Activated CD8-positive, alpha-beta memory T cell treated with anti-CD3 and anti-CD28 coated beads, Interleukin-2, amount 50 U/mL, for 24 hours (primary cell): ENCODE data around the gene ARID5A.
"Not testable (repeated sequence)": the region's sequence is repeated elsewhere in the genome, so short reads cannot be mapped to it uniquely, and the experiment has no call there.

ENCODE experiments used
- DNase-seq: peaks from one replicate; pipeline ENCODE4 v3.0.0-alpha.2; 2020; ENCODE audit errors: extremely low read depth

ARID5A gene

GRCh38 chr2:96555146-96555610 lies 18.6 kb downstream of the ARID5A start:
- DNase-seq = no peak

GRCh38 chr2:96556441-96557330 lies 20.1 kb downstream of the ARID5A start:
- DNase-seq = no peak

- not testable (repeated sequence) for DNase-seq
These were observed 20.9 kb downstream of the ARID5A start for GRCh38 chr2:96557421-96557820.

GRCh38 chr2:96558061-96558460 lies 21.5 kb downstream of the ARID5A start:
- no peak for DNase-seq

GRCh38 chr2:96558485-96558884 lies 21.9 kb downstream of the ARID5A start:
- no peak for DNase-seq

DNA sequence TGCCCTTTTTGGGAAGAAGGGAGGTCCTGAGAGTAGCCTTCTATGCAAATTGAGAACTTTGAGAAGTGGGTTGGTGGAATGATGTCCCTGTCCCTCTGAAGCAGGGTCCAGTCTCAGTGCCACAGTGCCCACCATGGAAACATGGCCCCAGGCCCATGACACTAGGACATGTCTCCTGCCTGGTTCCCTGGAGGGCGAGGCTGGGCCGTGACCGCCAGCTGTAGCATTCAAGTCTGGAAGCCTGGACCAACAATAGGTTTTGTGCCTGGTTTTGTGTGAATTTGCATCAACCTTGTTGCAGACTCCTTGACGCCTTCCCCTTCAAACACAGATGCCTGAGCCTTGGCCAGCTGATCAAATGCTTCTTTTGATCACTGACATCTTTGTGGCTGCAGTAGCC lies 27.5 kb downstream of the ARID5A start:
- no peak for DNase-seq

- DNase-seq = no peak
These were observed 28.0 kb downstream of the ARID5A start for GRCh38 chr2:96564563-96564962.

GRCh38 chr2:96565111-96565510 lies 28.6 kb downstream of the ARID5A start:
- no peak for DNase-seq

GRCh38 chr2:96568094-96568493 lies 31.5 kb downstream of the ARID5A start:
- no peak for DNase-seq

DNA sequence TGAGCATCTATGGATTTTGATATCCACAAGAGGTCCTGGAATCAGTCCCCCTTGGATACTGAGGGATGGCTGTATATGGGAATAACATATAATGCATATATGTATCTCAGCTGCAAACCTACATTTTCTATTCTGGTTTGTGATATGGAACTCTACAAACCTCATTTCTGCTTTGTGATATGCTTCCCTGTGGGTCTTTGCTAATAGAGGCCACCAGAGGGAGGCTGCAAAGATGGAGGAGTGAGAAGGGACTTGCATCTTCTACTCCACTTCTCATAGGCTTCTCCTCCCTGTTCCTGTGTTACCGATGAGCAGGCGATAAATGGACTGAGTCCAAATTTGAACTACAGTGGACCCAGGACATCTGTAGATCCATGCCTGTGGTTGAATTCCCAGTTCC lies 37.8 kb downstream of the ARID5A start:
- DNase-seq = no peak

GRCh38 chr2:96575785-96576456 lies 39.4 kb downstream of the ARID5A start:
- DNase-seq = no peak

GRCh38 chr2:96577501-96577900 lies 40.9 kb downstream of the ARID5A start:
- DNase-seq = no peak

DNA sequence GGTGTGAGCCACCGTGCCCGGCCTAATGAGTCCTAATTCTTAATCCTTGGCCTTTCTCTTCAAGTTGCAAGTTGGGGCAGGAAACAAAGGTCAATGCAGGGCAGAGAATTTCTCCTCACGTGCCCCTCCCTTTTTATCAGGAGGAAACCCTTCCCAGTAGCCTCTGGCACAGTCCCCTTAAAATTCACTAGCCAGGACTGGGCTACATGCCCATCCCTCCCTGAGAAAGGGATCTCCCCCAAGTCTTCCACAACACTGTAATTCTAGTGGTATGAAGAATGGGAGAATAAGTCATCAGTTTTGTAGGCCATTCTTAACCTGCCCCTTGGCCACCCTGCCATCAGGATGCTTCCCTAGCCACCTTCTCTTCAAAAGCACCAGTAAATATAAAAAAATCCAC lies 42.2 kb downstream of the ARID5A start:
- DNase-seq = no peak

- no peak for DNase-seq
These were observed 42.9 kb downstream of the ARID5A start for GRCh38 chr2:96579422-96579821.

DNA sequence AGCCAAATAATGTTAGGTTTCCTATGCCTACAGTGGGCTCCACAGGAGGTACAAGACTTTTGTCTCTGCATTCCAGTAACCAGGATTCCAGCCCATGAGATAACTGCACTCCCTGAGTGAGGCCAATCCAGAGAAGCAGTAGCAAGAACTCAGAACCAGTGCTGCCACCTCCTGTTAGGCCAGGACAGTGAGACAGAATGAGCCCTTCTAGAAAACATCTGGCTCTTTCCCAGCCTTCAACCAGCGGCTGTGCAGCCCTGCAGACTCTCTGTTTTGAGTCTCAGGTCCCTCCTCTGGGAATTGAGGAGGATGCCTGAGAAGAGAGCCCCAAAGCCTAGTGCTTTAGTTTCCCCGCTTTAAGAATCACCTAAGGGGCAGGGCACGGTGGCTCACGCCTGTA lies 44.2 kb downstream of the ARID5A start:
- DNase-seq = no peak

DNA sequence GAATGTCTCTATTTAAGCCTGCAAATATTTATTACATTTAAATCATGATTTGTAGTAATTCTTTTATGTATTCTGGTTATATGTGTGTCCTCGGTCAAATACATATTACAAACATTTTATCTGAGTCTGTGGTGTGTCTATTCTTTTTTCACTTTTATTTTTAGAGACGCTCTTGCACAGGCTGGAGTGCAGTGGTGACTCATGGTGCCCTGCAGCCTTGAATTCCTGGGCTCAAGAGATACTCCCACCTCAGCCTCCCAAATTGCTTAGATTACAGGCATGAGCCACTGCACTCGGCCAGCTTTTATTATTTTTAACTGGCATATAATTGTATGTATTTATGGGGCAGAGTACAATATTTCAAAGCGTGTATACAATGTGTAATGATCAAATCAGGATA lies 47.5 kb downstream of the ARID5A start:
- no peak for DNase-seq

DNA sequence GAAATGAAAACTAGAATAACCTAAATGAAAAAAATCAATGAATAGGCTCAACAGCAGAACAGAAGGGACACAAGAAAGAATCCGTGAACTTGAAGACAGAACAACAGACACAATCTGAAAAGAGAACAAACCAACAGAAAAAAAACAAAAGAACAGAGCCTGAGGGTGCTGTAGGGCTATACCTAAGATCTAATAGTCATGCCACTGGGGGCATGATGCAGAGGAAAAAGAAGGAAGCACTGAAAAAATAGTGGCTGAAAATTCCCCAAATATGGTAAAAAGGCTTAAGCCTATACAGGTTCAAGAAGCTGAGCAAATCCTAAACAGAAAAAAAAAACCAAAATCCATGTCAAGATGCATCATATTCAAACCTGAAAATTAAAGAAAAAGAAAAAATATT lies 51.3 kb downstream of the ARID5A start:
- no peak for DNase-seq

DNA sequence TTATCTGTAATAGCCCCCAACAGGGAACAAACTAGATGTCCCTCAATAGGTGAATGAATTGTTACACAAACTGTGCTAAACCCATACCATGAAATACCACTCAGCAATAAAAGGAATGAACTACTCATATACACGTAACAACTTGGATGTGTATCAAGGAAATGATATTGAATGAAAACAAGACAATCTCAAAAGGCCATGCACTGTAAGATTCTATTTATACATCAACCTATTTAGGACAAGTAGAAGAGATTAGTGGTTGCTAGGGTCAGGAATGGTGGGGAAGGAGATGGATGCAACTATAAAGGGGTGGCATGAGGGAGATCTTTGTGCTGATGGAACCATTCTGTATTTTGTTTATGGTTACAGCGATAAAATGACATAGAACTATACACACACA lies 54.5 kb downstream of the ARID5A start:
- DNase-seq = no peak

- no peak for DNase-seq
These were observed 54.9 kb downstream of the ARID5A start for GRCh38 chr2:96591494-96591893.

GRCh38 chr2:96594282-96594681 lies 57.7 kb downstream of the ARID5A start:
- DNase-seq = no peak

GRCh38 chr2:96594691-96595152 lies 58.2 kb downstream of the ARID5A start:
- no peak for DNase-seq

DNA sequence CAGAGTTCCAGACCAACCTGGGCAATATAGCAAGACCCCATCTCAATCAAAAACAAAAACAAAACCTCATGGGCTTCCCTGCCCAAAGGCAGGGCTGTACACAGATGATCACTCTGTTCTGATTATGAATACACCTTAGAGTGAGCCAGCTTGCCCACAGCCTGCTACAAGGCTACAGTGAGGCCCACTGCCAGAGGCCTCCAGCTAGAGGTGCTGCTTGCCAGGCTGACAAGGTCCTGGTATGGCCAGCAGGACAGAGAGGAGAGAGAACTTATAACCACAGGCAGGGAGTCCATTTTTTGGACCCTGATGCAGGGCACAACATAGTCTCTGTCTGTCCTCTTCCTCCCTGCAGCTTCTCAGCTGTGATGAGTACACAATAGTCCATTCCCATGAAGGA lies 60.0 kb downstream of the ARID5A start:
- DNase-seq = no peak

- no peak for DNase-seq
These were observed 63.4 kb downstream of the ARID5A start for GRCh38 chr2:96599941-96600340.
